IMR-90 (cell line): ENCODE results near the gene CCDC116. TPM values are rescaled to one million over a fixed set of nuclear protein-coding genes. Genes with fewer than 3 reads are reported as not detected.

ENCODE experiments used
- ATAC-seq: fragments of 200-7000 bp; cut with Tn5 transposase; 2 replicates; pipeline ENCODE4 v1.9.1; 2020; ENCODE audit warnings: low read depth, mild to moderate bottlenecking, moderate library complexity
- BruUV-seq: library from RNA; stranded (reverse); fragments of 400-500 nt; replicated peaks from 2 replicates; lab custom pipeline; 2021; lab: Mats Ljungman, UMichigan
- CTCF ChIA-PET: fragments of 300-600 bp; formaldehyde crosslinking; extraction: SDS; loops from one replicate; lab custom pipeline; 2021; ENCODE audit warnings: antibody characterized with exemption; lab: Yijun Ruan, JAX
- POLR2A ChIA-PET: fragments of 300-600 bp; sonication (Branson Sonifier 250); formaldehyde crosslinking; loops from one replicate; lab custom pipeline; 2022; ENCODE audit warnings: antibody characterized with exemption; ENCODE audit not compliant: unreplicated experiment; lab: Charles Lee
- DNase-seq: peaks from one replicate; pipeline ENCODE4 v3.0.0; 2013
- H2AFZ ChIP-seq: replicated peaks from 2 replicates; pipeline ENCODE3; 2013; ENCODE audit warnings: low read length, mild to moderate bottlenecking; ENCODE audit not compliant: poor library complexity
- H2AK5ac ChIP-seq: 2 replicates; pipeline ENCODE4 v1.6.1; 2013; ENCODE audit warnings: low read depth, low read length, inconsistent platforms
- H2AK9ac ChIP-seq: replicated peaks from 2 replicates; pipeline ENCODE3; 2013; ENCODE audit warnings: mild to moderate bottlenecking, low read depth, low read length, moderate library complexity; ENCODE audit not compliant: poor library complexity
- H2BK120ac ChIP-seq: 2 replicates; pipeline ENCODE4 v1.6.1; 2013; ENCODE audit warnings: low read depth, low read length, inconsistent platforms
- H2BK15ac ChIP-seq: 3 replicates; pipeline ENCODE4 v1.6.1; 2013; ENCODE audit warnings: low read depth, low read length, inconsistent platforms
- H2BK20ac ChIP-seq: 2 replicates; pipeline ENCODE4 v1.6.1; 2013; ENCODE audit warnings: low read depth, mild to moderate bottlenecking, inconsistent platforms, low read length, moderate library complexity
- H2BK5ac ChIP-seq: 2 replicates; pipeline ENCODE4 v1.6.1; 2013; ENCODE audit warnings: mild to moderate bottlenecking, low read depth, low read length, inconsistent platforms; ENCODE audit not compliant: poor library complexity, severe bottlenecking
- H3K14ac ChIP-seq: replicated peaks from 2 replicates; pipeline ENCODE4 v1.6.1; 2013; ENCODE audit warnings: low read depth, low read length, inconsistent platforms
- H3K18ac ChIP-seq: 2 replicates; pipeline ENCODE4 v1.6.1; 2013; ENCODE audit warnings: low read depth, low read length, control low read depth
- H3K23ac ChIP-seq: 2 replicates; pipeline ENCODE4 v1.6.1; 2013; ENCODE audit warnings: low read depth, low read length, inconsistent platforms
- H3K27ac ChIP-seq: 2 replicates; pipeline ENCODE4 v1.5.1; 2013; ENCODE audit warnings: mild to moderate bottlenecking, control low read depth, low read length; ENCODE audit not compliant: insufficient read depth
- H3K27me3 ChIP-seq: 2 replicates; pipeline ENCODE4 v1.6.1; 2013; ENCODE audit warnings: low read length; ENCODE audit not compliant: control insufficient read depth, insufficient read depth
- H3K36me3 ChIP-seq: 2 replicates; pipeline ENCODE4 v1.6.1; 2013; ENCODE audit warnings: low read length, mixed read lengths; ENCODE audit not compliant: control insufficient read depth, insufficient read depth
- H3K4ac ChIP-seq: 2 replicates; pipeline ENCODE4 v1.6.1; 2013; ENCODE audit warnings: low read depth, low read length, inconsistent platforms
- H3K4me1 ChIP-seq: 2 replicates; pipeline ENCODE4 v1.6.1; 2013; ENCODE audit warnings: low read length, mixed read lengths; ENCODE audit not compliant: control insufficient read depth, insufficient read depth
- H3K4me2 ChIP-seq: 2 replicates; pipeline ENCODE4 v1.6.1; 2013; ENCODE audit warnings: low read depth, mild to moderate bottlenecking, control low read depth, low read length, moderate library complexity
- H3K4me3 ChIP-seq: 2 replicates; pipeline ENCODE4 v1.5.1; 2013; ENCODE audit warnings: low read depth, mild to moderate bottlenecking, control low read depth, low read length, moderate library complexity; ENCODE audit not compliant: insufficient read depth
- H3K56ac ChIP-seq: 2 replicates; pipeline ENCODE4 v1.6.1; 2013; ENCODE audit warnings: low read length, inconsistent platforms; ENCODE audit not compliant: insufficient read depth; ENCODE audit errors: extremely low read depth
- H3K79me1 ChIP-seq, 2 experiments: 2 replicates each; pipeline ENCODE4 v1.6.1; 2013; ENCODE audit warnings: low read length in 2 of 2, inconsistent platforms in 1 of 2, low read depth in 1 of 2
- H3K9ac ChIP-seq: 2 replicates; pipeline ENCODE4 v1.6.1; 2013; ENCODE audit warnings: low read depth, low read length, control low read depth
- H3K9me1 ChIP-seq: 2 replicates; pipeline ENCODE4 v1.6.1; 2013; ENCODE audit warnings: low read length, inconsistent platforms; ENCODE audit not compliant: insufficient read depth
- H3K9me3 ChIP-seq: 2 replicates; pipeline ENCODE4 v1.6.1; 2013; ENCODE audit warnings: low read length; ENCODE audit not compliant: control insufficient read depth, insufficient read depth
- H4K20me1 ChIP-seq: 2 replicates; pipeline ENCODE4 v1.6.1; 2013; ENCODE audit warnings: low read length, inconsistent platforms; ENCODE audit not compliant: insufficient read depth
- H4K5ac ChIP-seq: 2 replicates; pipeline ENCODE4 v1.6.1; 2013; ENCODE audit warnings: mild to moderate bottlenecking, low read depth, low read length, control low read depth
- H4K8ac ChIP-seq, 2 experiments: 2 replicates each; pipeline ENCODE4 v1.6.1; 2013; ENCODE audit warnings: low read depth in 2 of 2, low read length in 2 of 2, control low read depth in 1 of 2, inconsistent platforms in 1 of 2
- H4K91ac ChIP-seq: 2 replicates; pipeline ENCODE4 v1.6.1; 2013; ENCODE audit warnings: low read depth, low read length, inconsistent platforms; ENCODE audit not compliant: insufficient read depth
- BHLHE40 ChIP-seq: fragments of 150-350 bp; IDR thresholded peaks from 2 replicates; pipeline ENCODE4 v1.6.1; 2016; ENCODE audit warnings: mild to moderate bottlenecking, low read depth, low read length
- CEBPB ChIP-seq: IDR thresholded peaks from 2 replicates; pipeline ENCODE4 v1.6.1; 2012; ENCODE audit warnings: low read depth, low read length, improper control_type of control experiment
- CHD1 ChIP-seq: IDR thresholded peaks from 2 replicates; pipeline ENCODE4 v1.6.1; 2012; ENCODE audit warnings: low read depth, low read length, improper control_type of control experiment
- CTCF ChIP-seq: conservative IDR thresholded peaks from 2 replicates; pipeline ENCODE4 v1.5.1; 2012; ENCODE audit warnings: mild to moderate bottlenecking, low read depth, low read length, improper control_type of control experiment
- ELK1 ChIP-seq: fragments of 150-350 bp; IDR thresholded peaks from 2 replicates; pipeline ENCODE4 v1.6.1; 2016; ENCODE audit warnings: low read depth, mild to moderate bottlenecking, low read length, moderate library complexity, borderline replicate concordance
- FOS ChIP-seq: fragments of 150-350 bp; IDR thresholded peaks from 2 replicates; pipeline ENCODE4 v1.6.1; 2016; ENCODE audit warnings: low read depth, low read length
- MXI1 ChIP-seq: IDR thresholded peaks from 2 replicates; pipeline ENCODE4 v1.6.1; 2012; ENCODE audit warnings: low read depth, mild to moderate bottlenecking, low read length, moderate library complexity, borderline replicate concordance
- RAD21 ChIP-seq: IDR thresholded peaks from 2 replicates; pipeline ENCODE4 v1.6.1; 2012; ENCODE audit warnings: low read length, improper control_type of control experiment
- RFX5 ChIP-seq: IDR thresholded peaks from 2 replicates; pipeline ENCODE4 v1.8.0; 2012; ENCODE audit warnings: low read depth, mild to moderate bottlenecking, low read length, moderate library complexity
- SMC3 ChIP-seq: fragments of 150-350 bp; IDR thresholded peaks from 2 replicates; pipeline ENCODE4 v1.6.1; 2016; ENCODE audit warnings: low read depth, mild to moderate bottlenecking, antibody characterized with exemption, low read length, moderate library complexity
- WGBS, 2 experiments: methylation state at CpG; one replicate each; pipeline versions ENCODE4 v1.1.5 to v1.1.7; 2013; ENCODE audit warnings: missing lambda C conversion rate in 2 of 2; ENCODE audit not compliant: insufficient read length in 1 of 2; ENCODE audit errors: extremely low coverage in 2 of 2; 5-methylcytosine and 5-hydroxymethylcytosine counted together
- dilution Hi-C: fragments of 300-500 bp; cut with HindIII; formaldehyde crosslinking; loops from one replicate; pipeline ENCODE4 v1.14.3; 2018; ENCODE audit warnings: low sequenced_read_pairs; ENCODE audit not compliant: unreplicated experiment
- in situ Hi-C: fragments of 300-500 bp; cut with MboI; formaldehyde crosslinking; loops from 3 replicates; pipeline ENCODE4 v1.14.3; 2019; ENCODE audit warnings: low sequenced_read_pairs, inconsistent platforms, mixed read lengths
- intact Hi-C: fragments of 100-400 bp; cut with micrococcal nuclease; formaldehyde crosslinking; loops from 2 replicates; pipeline ENCODE4 v1.10.0; 2022
- polyA plus RNA-seq, 3 experiments: library from polyadenylated mRNA; depleted of rRNA; stranded (reverse); fragments of >200 nt; gene quantifications; 2 replicates each; pipeline ENCODE4 v1.2.3, GENCODE V29; 2012; ENCODE audit warnings: low replicate concordance in 1 of 3
- total RNA-seq: library from RNA; depleted of rRNA; stranded (reverse); fragments of >200 nt; gene quantifications from 2 replicates; pipeline ENCODE4 v1.2.3, GENCODE V29; 2012

The CCDC116 gene
- total and polyA plus RNA-seq, 2 of the 4 experiments (the other 2 are of a cell fraction): under 0.01 to 0.27 TPM

- no peak overlapping the region for H3K18ac ChIP-seq
- H2BK5ac ChIP-seq: no peak overlapping the region
- no peak overlapping the region for H3K14ac ChIP-seq
- no peak overlapping the region for H2AK5ac ChIP-seq
- H3K56ac ChIP-seq: no peak overlapping the region
- no peak overlapping the region for H2BK120ac ChIP-seq
- H2AFZ ChIP-seq: no peak overlapping the region
- BruUV-seq: no TSS peak
- no peak overlapping the region for H2BK20ac ChIP-seq
- dilution Hi-C loops (no loop called here), in situ Hi-C loops (no loop called here), intact Hi-C loops (no loop called here)
- TF ChIP-seq CEBPB (no peak), ELK1 (no peak), MXI1 (no peak), RFX5 (no peak), BHLHE40 (no peak), SMC3 (no peak), CTCF (no peak), RAD21 (no peak), FOS (no peak), CHD1 (no peak)
- no peak overlapping the region for H4K8ac ChIP-seq
- DNase-seq: no peak
- H4K5ac ChIP-seq: no peak overlapping the region
- no peak for ATAC-seq
- ChIA-PET POLR2A (no interaction called here), CTCF (no interaction called here)
- no peaks in the 10 kb centered on the region for H3K36me3 ChIP-seq
- no peaks in the 10 kb centered on the region for H3K9me3 ChIP-seq
- no peak overlapping the region for H3K4me2 ChIP-seq
- H3K9ac ChIP-seq: no peak overlapping the region
- H2AK9ac ChIP-seq: no peak overlapping the region
- H3K23ac ChIP-seq: no peak overlapping the region
- no peaks in the 10 kb centered on the region; a peak in 1 of 4 replicates for H3K79me1 ChIP-seq
- no peaks in the 10 kb centered on the region for H3K4me1 ChIP-seq
- 82% methylated on average over 2 of the region's 15 CpGs; no CpG with 5 or more reads in 1 of the 2 experiments for WGBS, 2 experiments
- H3K4ac ChIP-seq: no peak overlapping the region
- H3K9me1 ChIP-seq: no peaks in the 10 kb centered on the region
- H4K91ac ChIP-seq: no peak overlapping the region
- no peaks in the 10 kb centered on the region; the same call in 1 of the 2 replicates for H4K20me1 ChIP-seq
- no peak overlapping the region for H2BK15ac ChIP-seq
- H3K27ac ChIP-seq: no peak overlapping the region
- no peak overlapping the region for H3K4me3 ChIP-seq
- no peaks in the 10 kb centered on the region for H3K27me3 ChIP-seq
These were observed 3.4 kb downstream of the CCDC116 start for GRCh38 chr22:21635771-21636510.
